CD14-positive monocyte (primary cell): Measurements from ENCODE around the gene PPP1R15B. TPM values are rescaled to one million over a fixed set of nuclear protein-coding genes. Genes with fewer than 3 reads are reported as not detected.

Source experiments
- DNase-seq, 3 donors: peaks; one replicate each; pipeline ENCODE4 v3.0.0-alpha.2; 2011 to 2022
- H2AFZ ChIP-seq: 2 replicates; pipeline ENCODE4 v1.6.0; 2012; ENCODE audit warnings: mild to moderate bottlenecking, low read depth, low read length, inconsistent platforms; ENCODE audit not compliant: insufficient read depth, poor library complexity, severe bottlenecking
- H3K27ac ChIP-seq, 2 donors: 1 replicate in 1 of 2; 2 replicates in 1 of 2; pipeline ENCODE4 v1.5.1; 2012 to 2013; ENCODE audit warnings: low read length in 2 of 2, control low read depth in 1 of 2, inconsistent platforms in 1 of 2, low read depth in 1 of 2, mild to moderate bottlenecking in 1 of 2
- H3K27me3 ChIP-seq, 2 donors: one replicate each; pipeline versions ENCODE4 v1.6.0 to v1.6.1; 2011 to 2013; ENCODE audit warnings: low read length in 2 of 2; ENCODE audit not compliant: control insufficient read depth in 2 of 2, insufficient read depth in 2 of 2
- H3K36me3 ChIP-seq, 2 donors: replicated peaks in 1 of 2; 1 replicate in 1 of 2; 2 replicates in 1 of 2; pipeline versions ENCODE4 v1.5.1 to v1.6.1; 2012 to 2013; ENCODE audit warnings: low read length in 2 of 2, control low read depth in 1 of 2, inconsistent platforms in 1 of 2, mild to moderate bottlenecking in 1 of 2; ENCODE audit not compliant: insufficient read depth in 2 of 2, control insufficient read depth in 1 of 2
- H3K4me1 ChIP-seq, 2 donors: 1 replicate in 1 of 2; 2 replicates in 1 of 2; pipeline versions ENCODE4 v1.5.1 to v1.6.1; 2012 to 2013; ENCODE audit warnings: low read length in 2 of 2, control low read depth in 1 of 2, inconsistent platforms in 1 of 2, mild to moderate bottlenecking in 1 of 2, moderate library complexity in 1 of 2; ENCODE audit not compliant: insufficient read depth in 2 of 2, control insufficient read depth in 1 of 2
- H3K4me2 ChIP-seq: replicated peaks from 2 replicates; pipeline ENCODE3; 2012; ENCODE audit warnings: low read length, moderate library complexity, mild to moderate bottlenecking; ENCODE audit not compliant: poor library complexity, severe bottlenecking; ENCODE audit errors: extremely low read depth
- H3K4me3 ChIP-seq, 3 experiments: fragments of 200-600 bp in 1 of 3; sonication (generic) in 1 of 3; replicated peaks in 1 of 3; 1 replicate in 2 of 3; 2 replicates in 1 of 3; pipeline ENCODE4 v1.5.1; 2011 to 2013; ENCODE audit warnings: low read length in 3 of 3, mild to moderate bottlenecking in 3 of 3, control low read depth in 2 of 3, low read depth in 2 of 3, inconsistent platforms in 1 of 3, moderate library complexity in 1 of 3
- H3K79me2 ChIP-seq: 2 replicates; pipeline ENCODE4 v1.6.0; 2012; ENCODE audit warnings: mild to moderate bottlenecking, control low read depth, inconsistent platforms, low read length, moderate library complexity; ENCODE audit not compliant: insufficient read depth
- H3K9ac ChIP-seq: 2 replicates; pipeline ENCODE4 v1.6.0; 2017; ENCODE audit warnings: low read length, mild to moderate bottlenecking; ENCODE audit not compliant: insufficient read depth, poor library complexity, severe bottlenecking
- H3K9me3 ChIP-seq, 2 donors: replicated peaks in 1 of 2; 1 replicate in 1 of 2; 2 replicates in 1 of 2; pipeline versions ENCODE4 v1.5.1 to v1.6.1; 2012 to 2013; ENCODE audit warnings: low read length in 2 of 2, control low read depth in 1 of 2; ENCODE audit not compliant: control insufficient read depth in 1 of 2, insufficient read depth in 1 of 2
- H4K20me1 ChIP-seq: 2 replicates; pipeline ENCODE4 v1.6.0; 2012; ENCODE audit warnings: mild to moderate bottlenecking, low read length, control low read depth, moderate library complexity; ENCODE audit not compliant: insufficient read depth
- H3K27ac Mint-ChIP-seq, 7 donors: one replicate each; pipeline ENCODE4 v1.8.0; 2020; ENCODE audit warnings: mild to moderate bottlenecking in 7 of 7, mixed read lengths in 7 of 7, moderate library complexity in 6 of 7, inconsistent platforms in 2 of 7
- H3K27me3 Mint-ChIP-seq, 3 donors: one replicate each; pipeline ENCODE4 v1.8.0; 2021 to 2022; ENCODE audit warnings: low read depth in 3 of 3, mild to moderate bottlenecking in 3 of 3, mixed read lengths in 3 of 3, moderate library complexity in 3 of 3, inconsistent platforms in 1 of 3
- H3K36me3 Mint-ChIP-seq, 2 donors: one replicate each; pipeline ENCODE4 v1.8.0; 2020; ENCODE audit warnings: mixed read lengths in 2 of 2, inconsistent platforms in 1 of 2, mild to moderate bottlenecking in 1 of 2
- H3K4me1 Mint-ChIP-seq: one replicate; pipeline ENCODE4 v1.8.0; 2020; ENCODE audit warnings: mild to moderate bottlenecking, mixed read lengths
- H3K4me3 Mint-ChIP-seq, 2 donors: one replicate each; pipeline ENCODE4 v1.8.0; 2020; ENCODE audit warnings: mild to moderate bottlenecking in 2 of 2, mixed read lengths in 2 of 2, moderate library complexity in 1 of 2
- H3K9me3 Mint-ChIP-seq, 7 donors: one replicate each; pipeline ENCODE4 v1.8.0; 2020 to 2022; ENCODE audit warnings: mixed read lengths in 7 of 7, mild to moderate bottlenecking in 6 of 7, moderate library complexity in 6 of 7, inconsistent platforms in 2 of 7
- WGBS: methylation state at CpG from one replicate; pipeline ENCODE4 v1.1.5; 2013; ENCODE audit warnings: missing lambda C conversion rate; ENCODE audit not compliant: insufficient coverage; 5-methylcytosine and 5-hydroxymethylcytosine counted together
- intact Hi-C, 2 donors: fragments of 100-400 bp; cut with micrococcal nuclease; formaldehyde crosslinking; loops; one replicate each; pipeline versions ENCODE4 v1.15.0 to v1.15.1; 2023
- polyA plus RNA-seq, 3 donors: library from polyadenylated mRNA; depleted of rRNA in 1 of 3; unstranded in 2 of 3; stranded (reverse) in 1 of 3; fragments of 300-500 nt in 2 of 3; fragments of >200 nt in 1 of 3; fragmentation: Illumina TruSeq in 2 of 3; gene quantifications; 1 replicate in 2 of 3; 2 replicates in 1 of 3; pipeline ENCODE4 v1.2.3, GENCODE V29; 2012 to 2021
- TF ChIP-seq, protein P1 (sequence below): fragments of 200-600 bp; IDR thresholded peaks from one replicate; pipeline ENCODE4 v1.8.0; 2022; ENCODE audit warnings: antibody characterized with exemption, mild to moderate bottlenecking

PPP1R15B gene
- polyA plus RNA-seq, 3 donors: 31.1 to 117 (median 31.8) TPM

DNA sequence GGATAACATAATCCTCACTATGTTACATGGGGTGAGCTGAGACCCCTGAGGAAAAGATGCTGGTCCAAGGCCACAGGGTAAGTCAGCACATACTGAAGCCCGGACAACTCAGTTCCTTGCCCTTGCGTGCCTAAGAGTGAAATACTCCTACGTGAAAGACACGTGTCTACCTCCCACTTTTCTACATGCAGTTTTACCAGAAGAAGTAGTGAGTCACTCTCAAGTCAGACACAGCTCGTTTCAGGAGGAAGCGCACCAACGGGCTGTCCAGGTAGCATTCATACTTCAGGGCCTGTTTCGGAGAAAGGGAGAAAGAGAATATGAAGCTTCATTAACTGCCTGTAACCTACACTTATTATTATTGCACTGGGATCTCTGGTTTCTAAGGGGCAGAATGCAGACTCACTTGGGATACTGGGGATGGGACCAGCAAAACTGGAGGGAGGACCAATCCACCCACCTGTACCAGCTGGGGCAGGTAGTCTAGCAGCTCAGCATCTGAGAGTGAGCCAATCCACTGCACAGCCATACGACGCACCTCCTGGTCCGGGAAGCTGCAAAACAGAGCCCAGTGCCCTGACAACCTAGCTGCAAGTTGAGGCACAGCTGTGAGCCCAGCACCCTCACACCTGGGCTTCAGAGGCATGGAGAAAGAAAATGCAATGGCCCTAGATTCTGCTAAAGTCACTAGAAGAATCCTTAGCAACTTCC lies 32.4 kb upstream of the PPP1R15B start:
- H3K9me3 Mint-ChIP-seq: no peaks in the 10 kb centered on the region
- Histone ChIP-seq H3K36me3 (peaks cover 6 to 18% of the 10 kb centered on the region in 2 donors), H3K4me1 (peaks cover 5 to 7% of the 10 kb centered on the region in 2 donors), H3K9ac (no peak overlapping the region), H3K27me3 (no peaks in the 10 kb centered on the region), H3K79me2 (no peaks in the 10 kb centered on the region), H3K4me2 (no peak overlapping the region), H3K27ac (no peak overlapping the region), H4K20me1 (no peaks in the 10 kb centered on the region), H2AFZ (no peak overlapping the region), H3K4me3 (no peak overlapping the region), H3K9me3 (no peaks in the 10 kb centered on the region)
- WGBS: 98% methylated on average over 7 of the region's 11 CpGs
- peaks cover 0 to 2% (median 0%) of the 10 kb centered on the region in 3 donors for H3K27me3 Mint-ChIP-seq
- H3K4me3 Mint-ChIP-seq: no peak overlapping the region
- TF ChIP-seq, protein P1, sequence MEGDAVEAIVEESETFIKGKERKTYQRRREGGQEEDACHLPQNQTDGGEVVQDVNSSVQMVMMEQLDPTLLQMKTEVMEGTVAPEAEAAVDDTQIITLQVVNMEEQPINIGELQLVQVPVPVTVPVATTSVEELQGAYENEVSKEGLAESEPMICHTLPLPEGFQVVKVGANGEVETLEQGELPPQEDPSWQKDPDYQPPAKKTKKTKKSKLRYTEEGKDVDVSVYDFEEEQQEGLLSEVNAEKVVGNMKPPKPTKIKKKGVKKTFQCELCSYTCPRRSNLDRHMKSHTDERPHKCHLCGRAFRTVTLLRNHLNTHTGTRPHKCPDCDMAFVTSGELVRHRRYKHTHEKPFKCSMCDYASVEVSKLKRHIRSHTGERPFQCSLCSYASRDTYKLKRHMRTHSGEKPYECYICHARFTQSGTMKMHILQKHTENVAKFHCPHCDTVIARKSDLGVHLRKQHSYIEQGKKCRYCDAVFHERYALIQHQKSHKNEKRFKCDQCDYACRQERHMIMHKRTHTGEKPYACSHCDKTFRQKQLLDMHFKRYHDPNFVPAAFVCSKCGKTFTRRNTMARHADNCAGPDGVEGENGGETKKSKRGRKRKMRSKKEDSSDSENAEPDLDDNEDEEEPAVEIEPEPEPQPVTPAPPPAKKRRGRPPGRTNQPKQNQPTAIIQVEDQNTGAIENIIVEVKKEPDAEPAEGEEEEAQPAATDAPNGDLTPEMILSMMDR: no peak
- no peak overlapping the region for H3K27ac Mint-ChIP-seq
- peaks cover 36 to 38% of the 10 kb centered on the region in 2 donors for H3K36me3 Mint-ChIP-seq
- intact Hi-C loops: no loop called here
- no peak for DNase-seq
- H3K4me1 Mint-ChIP-seq: peaks cover 12% of the 10 kb centered on the region

DNA sequence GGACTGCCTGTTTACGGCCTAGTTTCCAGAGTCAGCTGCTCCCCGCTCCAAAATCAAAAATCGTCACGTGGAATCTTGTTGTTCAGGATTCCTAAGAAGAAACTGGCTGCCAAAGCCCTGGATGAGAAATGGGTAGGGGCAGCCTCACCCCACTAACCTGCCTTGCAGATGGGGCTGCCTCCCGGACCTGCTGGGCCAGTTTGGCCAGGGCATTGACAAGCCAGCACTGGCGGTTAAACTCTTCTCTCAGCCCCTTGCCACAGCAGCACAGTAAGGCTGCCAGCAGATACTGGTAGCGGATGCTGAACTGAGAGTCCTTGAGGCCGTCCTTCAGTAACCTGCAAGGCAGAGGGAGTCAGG lies 31.6 kb upstream of the PPP1R15B start:
- Mint-ChIP-seq H3K4me1 (peaks cover 4% of the 10 kb centered on the region), H3K4me3 (no peak overlapping the region), H3K27me3 (peaks cover 0 to 2% (median 0%) of the 10 kb centered on the region in 3 donors), H3K27ac (no peak overlapping the region), H3K36me3 (peaks cover 39 to 43% of the 10 kb centered on the region in 2 donors), H3K9me3 (no peaks in the 10 kb centered on the region)
- Histone ChIP-seq H3K9me3 (no peaks in the 10 kb centered on the region), H3K36me3 (peaks cover 6 to 25% of the 10 kb centered on the region in 2 donors), H3K4me2 (no peak overlapping the region), H3K4me3 (no peak overlapping the region), H3K27me3 (no peaks in the 10 kb centered on the region), H3K9ac (no peak overlapping the region), H3K4me1 (peaks cover under 1 to 2% of the 10 kb centered on the region in 2 donors), H4K20me1 (no peaks in the 10 kb centered on the region), H3K27ac (no peak overlapping the region), H3K79me2 (no peaks in the 10 kb centered on the region), H2AFZ (no peak overlapping the region)
- DNase-seq: no peak
- 100% methylated on average over 4 of the region's 8 CpGs for WGBS
- intact Hi-C loops: no loop called here
- TF ChIP-seq, protein P1: no peak
